Loucy (cell line): ENCODE measurements around the gene PPM1L.

Experiments
- H2AFZ ChIP-seq: fragments of 200-600 bp; sonication (generic); 2 replicates; pipeline ENCODE4 v1.6.0; 2016; ENCODE audit warnings: antibody characterized with exemption, mild to moderate bottlenecking, low read length, moderate library complexity
- H3F3A ChIP-seq: fragments of 200-600 bp; 2 replicates; pipeline ENCODE4 v1.6.0; 2016; ENCODE audit warnings: antibody characterized with exemption, low read depth, mild to moderate bottlenecking
- H3K27me3 ChIP-seq: fragments of 200-600 bp; sonication (generic); 2 replicates; pipeline ENCODE4 v1.6.1; 2014; ENCODE audit warnings: low read length, mild to moderate bottlenecking; ENCODE audit not compliant: insufficient read depth, poor library complexity, severe bottlenecking
- H3K36me3 ChIP-seq: fragments of 200-600 bp; sonication (generic); 2 replicates; pipeline ENCODE4 v1.6.1; 2016; ENCODE audit warnings: low read length; ENCODE audit not compliant: insufficient read depth
- H3K4me1 ChIP-seq: fragments of 200-600 bp; sonication (generic); 2 replicates; pipeline ENCODE4 v1.5.1; 2014; ENCODE audit warnings: low read length, mild to moderate bottlenecking; ENCODE audit not compliant: insufficient read depth, poor library complexity, severe bottlenecking
- H3K4me2 ChIP-seq: fragments of 200-600 bp; sonication (generic); 2 replicates; pipeline ENCODE4 v1.6.0; 2014; ENCODE audit warnings: antibody characterized with exemption, low read length, low read depth, mild to moderate bottlenecking; ENCODE audit not compliant: poor library complexity, severe bottlenecking
- H3K4me3 ChIP-seq: fragments of 200-600 bp; sonication (generic); 2 replicates; pipeline ENCODE4 v1.5.1; 2014; ENCODE audit warnings: low read length, mild to moderate bottlenecking, mixed read lengths; ENCODE audit not compliant: poor library complexity, severe bottlenecking
- H3K79me2 ChIP-seq: fragments of 200-600 bp; sonication (generic); 2 replicates; pipeline ENCODE4 v1.6.1; 2014; ENCODE audit warnings: low read length; ENCODE audit not compliant: insufficient read depth
- H3K9ac ChIP-seq: fragments of 200-600 bp; sonication (generic); 2 replicates; pipeline ENCODE4 v1.6.0; 2014; ENCODE audit warnings: mild to moderate bottlenecking, low read depth, low read length, moderate library complexity; ENCODE audit not compliant: poor library complexity, severe bottlenecking
- H3K9me2 ChIP-seq: fragments of 200-600 bp; sonication (generic); replicated peaks from 2 replicates; pipeline ENCODE4 v1.6.1; 2016; ENCODE audit warnings: low read depth, low read length, mixed read lengths
- H3K9me3 ChIP-seq: fragments of 200-600 bp; sonication (generic); 2 replicates; pipeline ENCODE4 v1.6.1; 2014; ENCODE audit warnings: mild to moderate bottlenecking, antibody characterized with exemption, low read length, low read depth; ENCODE audit not compliant: insufficient read depth
- H4K20me1 ChIP-seq: fragments of 200-600 bp; sonication (generic); 2 replicates; pipeline ENCODE4 v1.6.0; 2014; ENCODE audit warnings: antibody characterized with exemption, low read length, mild to moderate bottlenecking; ENCODE audit not compliant: insufficient read depth, poor library complexity, severe bottlenecking
- EZH2phosphoT487 ChIP-seq: fragments of 200-600 bp; IDR thresholded peaks from 2 replicates; pipeline ENCODE4 v1.6.1; 2018; ENCODE audit warnings: antibody characterized with exemption, mild to moderate bottlenecking, moderate library complexity, borderline replicate concordance
- TF ChIP-seq, protein P1 (sequence below): fragments of 200-600 bp; sonication (generic); conservative IDR thresholded peaks from 2 replicates; pipeline ENCODE4 v1.5.1; 2014; ENCODE audit warnings: mild to moderate bottlenecking, antibody characterized with exemption, low read length

PPM1L gene

DNA sequence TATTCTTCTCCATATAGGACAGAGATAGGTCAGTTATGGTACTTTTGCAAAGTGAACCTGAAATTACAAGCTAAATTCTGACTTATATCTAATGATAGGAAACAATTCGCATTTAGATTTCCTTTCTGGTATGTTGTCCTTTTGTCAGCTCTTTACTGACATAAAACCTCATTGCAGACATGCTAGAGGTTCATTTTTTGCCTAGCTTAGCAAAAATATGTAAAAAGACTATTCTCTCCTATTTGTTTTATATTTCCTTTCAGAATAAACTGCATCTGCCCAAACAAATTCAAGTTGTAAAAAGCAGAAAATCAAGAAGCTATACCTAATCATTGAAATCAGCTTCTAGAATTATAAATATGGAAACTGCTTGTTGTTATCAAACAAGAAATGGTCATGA lies 168.7 kb downstream of the PPM1L start:
- Histone ChIP-seq H3K27me3 (no peaks in the 10 kb centered on the region), H3F3A (no peaks in the 10 kb centered on the region), H3K36me3 (no peaks in the 10 kb centered on the region), H3K4me1 (peaks cover 22% of the 10 kb centered on the region), H3K4me2 (no peak overlapping the region), H3K4me3 (no peak overlapping the region), H3K9ac (no peak overlapping the region), H4K20me1 (no peaks in the 10 kb centered on the region), H3K79me2 (no peaks in the 10 kb centered on the region), H3K9me2 (no peaks in the 10 kb centered on the region), H2AFZ (no peak overlapping the region), H3K9me3 (no peaks in the 10 kb centered on the region)
- TF ChIP-seq, protein P1, sequence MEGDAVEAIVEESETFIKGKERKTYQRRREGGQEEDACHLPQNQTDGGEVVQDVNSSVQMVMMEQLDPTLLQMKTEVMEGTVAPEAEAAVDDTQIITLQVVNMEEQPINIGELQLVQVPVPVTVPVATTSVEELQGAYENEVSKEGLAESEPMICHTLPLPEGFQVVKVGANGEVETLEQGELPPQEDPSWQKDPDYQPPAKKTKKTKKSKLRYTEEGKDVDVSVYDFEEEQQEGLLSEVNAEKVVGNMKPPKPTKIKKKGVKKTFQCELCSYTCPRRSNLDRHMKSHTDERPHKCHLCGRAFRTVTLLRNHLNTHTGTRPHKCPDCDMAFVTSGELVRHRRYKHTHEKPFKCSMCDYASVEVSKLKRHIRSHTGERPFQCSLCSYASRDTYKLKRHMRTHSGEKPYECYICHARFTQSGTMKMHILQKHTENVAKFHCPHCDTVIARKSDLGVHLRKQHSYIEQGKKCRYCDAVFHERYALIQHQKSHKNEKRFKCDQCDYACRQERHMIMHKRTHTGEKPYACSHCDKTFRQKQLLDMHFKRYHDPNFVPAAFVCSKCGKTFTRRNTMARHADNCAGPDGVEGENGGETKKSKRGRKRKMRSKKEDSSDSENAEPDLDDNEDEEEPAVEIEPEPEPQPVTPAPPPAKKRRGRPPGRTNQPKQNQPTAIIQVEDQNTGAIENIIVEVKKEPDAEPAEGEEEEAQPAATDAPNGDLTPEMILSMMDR: no peak
- no peak for TF ChIP-seq EZH2phosphoT487

DNA sequence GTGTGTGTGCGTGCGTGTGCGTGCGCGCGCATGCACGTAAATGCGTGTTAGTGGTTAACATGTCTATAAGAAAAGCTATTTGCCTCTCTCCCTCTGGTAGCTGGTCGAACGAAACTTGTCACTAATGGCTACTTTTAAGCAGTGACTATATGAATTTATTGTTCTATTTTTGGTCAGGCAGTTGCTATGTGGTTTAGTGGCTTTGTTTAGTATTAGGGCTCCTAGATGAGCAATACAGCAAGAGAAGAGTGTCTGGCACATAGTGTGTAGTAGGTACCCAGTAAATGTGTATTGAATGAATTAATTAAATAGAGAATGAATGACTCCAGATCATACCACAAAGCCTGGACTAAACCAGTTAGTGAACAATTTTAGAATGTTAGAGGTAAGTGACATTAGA lies 171.6 kb downstream of the PPM1L start:
- Histone ChIP-seq H3F3A (no peaks in the 10 kb centered on the region), H3K9me2 (no peaks in the 10 kb centered on the region), H3K4me1 (peaks cover 22% of the 10 kb centered on the region), H3K36me3 (no peaks in the 10 kb centered on the region), H4K20me1 (no peaks in the 10 kb centered on the region), H3K4me3 (no peak overlapping the region), H2AFZ (no peak overlapping the region), H3K27me3 (no peaks in the 10 kb centered on the region), H3K4me2 (peak overlapping the region; percentile 38), H3K9me3 (no peaks in the 10 kb centered on the region), H3K79me2 (no peaks in the 10 kb centered on the region), H3K9ac (no peak overlapping the region)
- TF ChIP-seq EZH2phosphoT487: no peak
- TF ChIP-seq, protein P1: no peak

DNA sequence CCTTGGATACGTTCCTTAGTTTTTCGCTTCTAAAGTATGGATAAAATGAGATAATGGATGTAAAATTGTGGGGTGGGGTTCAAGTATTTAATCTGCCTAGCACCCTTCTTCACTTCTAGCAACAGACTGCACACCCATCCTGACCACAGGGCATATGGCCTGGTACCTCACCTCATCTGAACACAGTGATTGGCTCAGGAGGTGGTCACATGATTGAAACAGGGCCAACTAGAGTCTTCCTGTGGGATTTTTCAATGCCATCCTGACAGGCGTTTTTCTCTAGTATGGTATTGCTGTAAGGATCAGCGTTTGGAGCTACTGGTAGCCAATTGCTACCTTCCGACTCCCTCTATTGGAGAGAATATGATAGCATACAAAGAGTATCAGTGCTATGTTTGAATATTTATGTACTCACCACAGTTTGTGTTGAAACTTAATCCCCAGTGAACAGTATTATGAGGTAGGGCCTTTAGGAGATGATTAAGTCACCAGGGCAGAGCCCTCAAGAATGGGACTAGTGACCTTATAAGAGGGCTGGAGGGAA lies 172.2 kb downstream of the PPM1L start:
- no peak overlapping the region for H3K9ac ChIP-seq
- no peaks in the 10 kb centered on the region for H3K9me2 ChIP-seq
- H3K4me1 ChIP-seq: peaks cover 22% of the 10 kb centered on the region
- H3K27me3 ChIP-seq: no peaks in the 10 kb centered on the region
- H3K4me2 ChIP-seq: peak overlapping the region; percentile 38
- no peak overlapping the region for H2AFZ ChIP-seq
- H3K9me3 ChIP-seq: no peaks in the 10 kb centered on the region
- TF ChIP-seq, protein P1: peak; percentile 68
- TF ChIP-seq EZH2phosphoT487: no peak
- H3K36me3 ChIP-seq: no peaks in the 10 kb centered on the region
- H4K20me1 ChIP-seq: no peaks in the 10 kb centered on the region
- no peaks in the 10 kb centered on the region for H3F3A ChIP-seq
- H3K4me3 ChIP-seq: no peak overlapping the region
- H3K79me2 ChIP-seq: no peaks in the 10 kb centered on the region
